GM19025 (cell line): ENCODE results near the gene BRD1.

Experiments used
- ATAC-seq: cut with Tn5 transposase; IDR thresholded peaks from one replicate; pipeline ENCODE4 v1.9.1; 2021; ENCODE audit warnings: mild to moderate bottlenecking, low read depth, moderate library complexity; ENCODE audit not compliant: unreplicated experiment

The BRD1 gene

DNA sequence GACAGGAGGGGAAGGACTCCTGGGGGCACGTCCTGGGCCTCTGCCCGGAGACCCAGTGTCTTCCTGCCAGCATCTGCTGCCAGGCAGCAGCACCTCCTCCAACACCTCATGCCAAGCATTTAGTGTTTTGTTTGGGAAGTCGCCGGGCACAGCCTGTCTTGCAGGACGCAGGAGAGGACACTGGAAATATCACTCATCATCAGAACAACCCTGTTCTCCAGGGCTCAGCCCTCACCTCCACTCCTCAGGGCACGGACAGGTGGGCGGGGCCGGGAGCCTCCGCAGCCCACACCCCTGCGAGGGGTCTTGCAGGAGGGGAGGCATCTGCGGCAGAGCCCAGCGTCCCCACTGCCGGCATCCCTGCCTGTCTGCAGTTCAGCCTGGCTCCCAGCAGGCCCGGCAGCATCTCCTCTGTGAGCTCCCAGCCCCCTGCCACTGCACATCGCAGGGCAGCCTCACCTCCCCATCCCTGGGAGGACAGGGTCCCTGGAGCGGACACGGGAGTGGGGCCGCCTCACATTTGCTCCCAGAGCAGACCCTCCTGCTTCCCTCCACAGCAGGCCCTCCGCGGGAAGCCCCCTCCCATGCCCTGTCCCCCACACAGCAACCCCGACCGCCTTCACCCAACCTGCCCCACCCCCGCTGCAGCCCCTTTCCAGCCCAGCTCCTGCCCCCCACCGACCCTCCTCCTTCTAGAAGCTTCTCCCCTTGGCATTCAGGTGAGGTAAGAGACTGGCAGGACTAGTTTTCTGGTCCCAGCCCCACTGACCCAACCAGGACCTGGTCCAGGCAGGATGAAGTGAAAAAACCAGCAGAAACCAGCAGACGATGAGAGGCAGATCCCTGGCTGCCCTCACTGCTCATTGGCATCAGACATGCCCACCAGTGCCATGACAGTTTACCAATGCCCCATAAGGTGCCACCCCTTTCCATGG is 72.7 kb downstream of the BRD1 start:
- ATAC-seq = no peak

DNA sequence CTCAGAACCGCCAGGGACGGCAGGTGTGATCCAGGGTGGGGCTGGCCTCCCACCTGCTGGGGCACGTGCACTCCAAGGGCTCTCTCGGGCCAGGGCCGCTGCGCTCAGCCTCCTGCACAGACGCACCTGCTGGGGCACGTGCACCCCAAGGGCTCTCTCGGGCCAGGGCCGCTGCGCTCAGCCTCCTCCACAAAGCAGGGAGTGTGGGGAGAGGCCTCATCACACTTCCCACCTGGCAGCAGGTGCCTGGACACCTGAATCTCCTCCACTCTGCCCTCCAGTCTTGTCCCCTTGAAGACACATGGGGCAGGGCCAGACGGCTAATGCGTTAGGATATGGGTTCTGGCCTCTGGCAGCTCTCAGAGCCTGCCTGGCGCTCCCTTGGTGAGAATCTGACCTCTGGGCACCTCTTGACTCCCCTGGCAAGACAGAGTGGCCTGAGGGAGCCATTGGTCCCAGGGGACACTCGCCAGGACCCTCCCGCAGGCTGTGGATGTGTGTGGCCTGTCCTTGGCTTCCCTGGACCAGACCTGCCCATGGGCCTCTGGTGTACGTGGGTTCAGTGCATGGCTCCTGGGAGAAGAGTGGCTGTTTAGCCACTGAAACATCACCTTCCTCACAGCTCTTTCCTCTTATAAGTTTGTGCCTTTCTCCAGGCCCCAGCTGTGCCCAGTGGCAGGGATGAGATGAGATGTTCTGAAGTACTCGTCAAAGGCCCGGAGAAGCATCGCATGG is 73.5 kb downstream of the BRD1 start:
- no peak for ATAC-seq

DNA sequence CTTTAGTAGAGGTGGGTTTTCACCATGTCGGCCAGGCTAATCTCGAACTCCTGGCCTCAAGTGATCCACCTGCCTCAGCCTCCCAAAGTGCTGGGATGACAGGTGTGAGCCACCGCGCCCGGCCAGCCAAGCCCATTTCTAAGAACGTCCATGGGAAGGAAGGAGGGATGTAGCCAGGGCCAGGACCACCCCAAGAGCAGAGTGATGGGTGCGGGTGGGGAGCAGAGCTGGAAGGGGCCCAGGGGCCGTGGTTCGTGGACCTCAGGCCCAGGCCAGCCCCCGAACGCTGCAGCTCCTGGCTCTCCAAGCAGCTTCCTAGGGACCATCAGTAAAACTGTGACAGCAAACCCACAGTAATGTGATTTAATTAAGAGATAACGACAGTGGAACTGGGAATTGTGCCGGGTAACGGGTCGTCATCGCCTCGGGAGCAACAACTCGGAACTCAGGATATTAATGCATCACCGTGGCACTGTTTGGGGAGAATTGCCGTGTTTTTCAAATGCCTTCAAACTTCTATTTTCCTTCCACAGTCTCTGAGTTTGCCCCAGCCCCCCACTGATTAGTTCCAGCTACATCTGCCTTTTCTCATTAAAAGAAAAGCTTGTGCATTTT is 74.3 kb downstream of the BRD1 start:
- ATAC-seq = no peak

- ATAC-seq = no peak
These were observed 75.0 kb downstream of the BRD1 start for GRCh38 chr22:49752598-49753091.

DNA sequence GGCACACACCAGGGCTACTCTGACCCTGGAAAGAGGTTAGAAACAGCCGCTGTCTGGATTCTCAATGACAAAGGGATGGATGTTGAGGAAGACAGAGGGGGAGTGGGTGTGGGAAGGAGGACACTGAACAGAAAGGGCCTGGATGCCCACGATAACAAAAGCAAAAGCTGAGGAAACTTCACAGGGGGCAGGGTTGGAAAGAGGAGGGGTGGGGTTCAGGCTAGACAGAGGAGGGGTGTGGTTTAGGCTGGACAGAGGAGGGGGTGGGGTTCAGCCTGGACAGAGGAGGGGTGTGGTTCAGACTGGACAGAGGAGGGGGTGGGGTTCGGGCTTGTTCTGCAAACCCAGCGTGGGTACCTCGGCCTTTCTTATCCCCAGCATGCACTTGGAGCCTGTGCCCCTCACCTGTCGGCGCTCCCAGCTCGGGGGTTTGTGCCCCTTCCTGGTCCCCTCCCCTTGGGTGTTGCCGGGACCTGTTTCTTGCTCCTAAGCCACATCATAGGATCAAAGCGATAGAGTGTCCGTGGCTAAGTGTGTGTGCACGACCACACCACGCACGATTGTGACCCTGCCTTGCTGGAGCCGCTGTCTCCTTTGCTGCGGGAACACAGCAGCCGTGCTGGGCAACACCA is 75.6 kb downstream of the BRD1 start:
- no peak for ATAC-seq

GRCh38 chr22:49751318-49751965 is 76.2 kb downstream of the BRD1 start:
- ATAC-seq = no peak

DNA sequence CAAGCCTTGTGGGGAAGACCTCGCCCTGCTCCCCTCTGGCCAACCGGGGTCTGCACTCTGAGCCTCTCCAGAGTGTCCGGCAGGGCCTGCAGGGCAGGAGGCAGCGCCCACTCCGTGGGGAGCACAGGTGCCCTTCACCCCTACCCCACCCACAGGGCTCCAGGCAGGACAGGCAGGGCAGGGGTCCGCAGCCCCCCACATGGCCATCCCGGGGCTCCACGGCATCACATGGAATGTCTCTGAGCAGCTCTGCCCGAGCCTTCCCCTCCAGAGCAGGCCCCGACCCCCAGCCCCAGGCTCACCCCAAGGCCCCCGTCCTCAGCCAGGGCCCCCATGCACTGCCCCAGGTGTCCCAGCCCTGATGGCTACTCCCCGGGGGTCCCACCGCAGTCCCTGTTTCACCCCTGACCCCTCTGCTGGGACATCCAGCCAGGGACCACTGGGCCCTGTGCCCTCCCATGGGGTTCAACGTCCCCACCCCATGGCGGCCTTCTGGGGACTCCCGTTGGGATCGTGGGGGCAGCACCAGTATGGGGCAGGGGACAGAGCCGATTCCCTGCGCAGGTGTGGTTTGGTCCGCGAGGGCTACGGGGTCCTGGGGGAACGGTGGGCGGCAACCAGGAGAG is 77.7 kb downstream of the BRD1 start:
- no peak for ATAC-seq

GRCh38 chr22:49749227-49749626 is 78.4 kb downstream of the BRD1 start:
- ATAC-seq = no peak

GRCh38 chr22:49748514-49748913 is 79.2 kb downstream of the BRD1 start:
- no peak for ATAC-seq

DNA sequence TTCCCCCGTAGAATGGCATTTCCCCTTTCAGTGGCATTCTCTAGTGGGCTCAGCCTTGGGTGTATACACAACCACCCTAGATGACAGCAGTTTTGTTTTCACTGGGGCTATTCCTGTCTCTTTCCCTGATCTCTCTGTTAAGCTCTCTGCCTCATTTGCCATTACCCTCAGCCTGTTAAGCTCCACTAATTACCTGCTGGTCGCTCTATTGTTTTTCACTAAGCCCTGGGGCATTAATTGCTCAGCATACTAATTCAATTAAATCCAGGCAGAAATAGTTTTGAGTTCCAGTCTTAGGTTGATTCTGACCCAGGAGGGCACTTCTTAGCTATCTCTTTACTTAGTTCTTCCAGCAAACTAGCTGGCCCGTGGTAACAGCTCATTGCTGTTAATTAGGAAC is 80.0 kb downstream of the BRD1 start:
- no peak for ATAC-seq

DNA sequence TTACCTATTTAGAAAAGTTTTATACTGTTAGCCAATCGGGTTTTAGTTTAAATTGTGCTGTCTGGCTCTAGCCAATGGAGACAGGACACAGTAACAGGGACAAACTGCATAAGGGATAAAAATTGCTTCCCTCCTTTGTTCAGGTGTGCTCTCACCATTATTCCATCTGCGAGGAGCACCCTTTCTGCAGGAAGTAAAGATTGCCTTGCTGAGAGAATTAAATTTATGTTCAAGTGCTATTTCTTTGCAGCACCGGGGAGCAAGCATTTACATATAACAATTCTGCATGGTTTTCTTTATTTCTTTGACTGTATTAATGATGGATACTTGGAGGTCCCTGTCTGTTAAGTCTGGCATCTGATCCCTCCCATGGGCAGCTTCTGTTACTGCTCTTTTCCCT is 80.5 kb downstream of the BRD1 start:
- no peak for ATAC-seq

GRCh38 chr22:49746065-49746464 is 81.6 kb downstream of the BRD1 start:
- ATAC-seq = no peak

GRCh38 chr22:49740242-49740641 is 87.4 kb downstream of the BRD1 start:
- ATAC-seq = no peak

GRCh38 chr22:49739138-49739537 is 88.5 kb downstream of the BRD1 start:
- no peak for ATAC-seq

DNA sequence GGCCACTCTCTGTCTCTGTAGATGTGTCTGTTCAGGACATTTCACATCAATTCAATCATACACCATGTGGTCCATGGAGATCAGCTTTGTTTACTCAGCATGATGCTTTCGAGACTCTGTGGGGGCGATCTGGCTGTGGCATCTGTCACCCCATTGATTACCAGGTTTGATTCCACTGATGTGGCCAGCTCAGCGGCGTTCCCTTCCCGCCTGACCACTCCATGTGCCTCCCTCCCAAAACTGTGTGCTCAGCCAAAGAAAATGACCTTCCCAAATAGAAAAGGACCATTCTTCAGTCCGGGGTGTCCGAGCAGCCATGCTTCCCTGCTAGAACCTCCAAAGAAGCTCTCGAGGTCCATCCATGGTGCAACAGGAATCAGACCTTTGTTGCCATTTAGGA is 89.1 kb downstream of the BRD1 start:
- no peak for ATAC-seq

- no peak for ATAC-seq
These were observed 89.7 kb downstream of the BRD1 start for GRCh38 chr22:49738006-49738405.

DNA sequence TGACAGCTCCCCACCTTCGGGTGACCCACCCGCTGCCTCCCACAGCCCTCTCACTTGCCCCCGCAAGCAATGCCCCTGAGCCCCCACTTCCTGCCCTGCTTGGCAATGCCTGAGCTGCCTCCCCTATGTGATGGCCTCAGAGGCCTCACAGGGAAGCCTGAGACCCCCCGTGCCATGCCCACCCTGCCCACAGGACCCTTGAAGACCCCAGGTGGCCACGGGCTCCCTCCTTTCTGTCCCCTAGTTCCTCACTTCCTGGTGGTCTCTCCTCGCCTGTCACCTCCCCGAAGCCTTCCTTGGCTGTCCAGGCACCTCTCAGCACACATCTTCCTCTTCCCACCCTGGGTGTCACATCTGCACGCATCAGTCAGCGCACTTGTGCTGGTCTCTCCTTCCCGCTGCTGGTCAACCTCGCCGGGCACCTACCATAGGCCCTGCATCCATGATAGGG is 90.5 kb downstream of the BRD1 start:
- ATAC-seq = no peak

- ATAC-seq = no peak
These were observed 91.1 kb downstream of the BRD1 start for GRCh38 chr22:49736538-49736937.

DNA sequence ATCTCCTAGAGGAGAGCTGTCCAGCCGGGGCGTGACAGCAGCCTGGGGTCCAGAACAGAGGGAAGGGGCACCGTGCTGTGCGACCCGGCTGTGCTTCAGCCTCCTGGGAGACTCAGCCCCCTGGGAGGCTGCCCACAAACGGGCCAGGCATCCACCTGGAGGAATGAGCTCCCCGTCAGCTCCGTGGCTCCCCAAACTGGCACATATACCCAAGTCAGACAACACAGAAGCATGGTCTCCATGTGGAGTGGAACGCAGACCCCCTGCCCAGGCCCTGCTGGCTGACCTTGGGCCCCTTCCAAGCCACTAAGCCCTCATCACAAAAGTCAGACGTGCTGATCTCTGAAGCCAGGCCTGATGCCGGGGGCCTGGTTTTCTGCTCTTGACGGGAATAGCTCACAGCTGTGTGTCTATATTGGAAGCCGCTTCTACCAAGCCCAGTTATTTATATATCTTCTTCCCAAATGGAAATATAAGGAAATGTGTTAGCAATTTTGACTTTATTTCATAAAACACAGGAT is 91.7 kb downstream of the BRD1 start:
- no peak for ATAC-seq
